AG04449 (cell line): ENCODE data around the gene ERO1B.
"Not testable (repeated sequence)": the region's sequence is repeated elsewhere in the genome, so short reads cannot be mapped to it uniquely, and the experiment has no call there.

Experiments
- CTCF ChIA-PET: fragments of 350-600 bp; formaldehyde crosslinking; extraction: SDS; loops from one replicate; lab custom pipeline; 2021; ENCODE audit warnings: antibody characterized with exemption; lab: Yijun Ruan, JAX
- POLR2A ChIA-PET: fragments of 400-600, 350-600 bp; formaldehyde crosslinking; extraction: SDS; loops from one replicate; lab custom pipeline; 2020; ENCODE audit warnings: antibody characterized with exemption, inconsistent platforms; lab: Yijun Ruan, JAX
- DNase-seq: peaks from one replicate; pipeline ENCODE4 v3.0.0-alpha.2; 2010; ENCODE audit warnings: low read depth, low spot score
- H3K4me3 ChIP-seq: 2 replicates; pipeline ENCODE4 v1.5.1; 2011; ENCODE audit warnings: low read depth, mild to moderate bottlenecking, control low read depth, low read length
- TF ChIP-seq, protein P1 (sequence below): IDR thresholded peaks from one replicate; pipeline ENCODE4 v1.5.1; 2011; ENCODE audit warnings: mild to moderate bottlenecking, moderate library complexity, low read length, control low read depth, inconsistent platforms; ENCODE audit not compliant: insufficient read depth; ENCODE audit errors: missing control alignments

The ERO1B gene

DNA sequence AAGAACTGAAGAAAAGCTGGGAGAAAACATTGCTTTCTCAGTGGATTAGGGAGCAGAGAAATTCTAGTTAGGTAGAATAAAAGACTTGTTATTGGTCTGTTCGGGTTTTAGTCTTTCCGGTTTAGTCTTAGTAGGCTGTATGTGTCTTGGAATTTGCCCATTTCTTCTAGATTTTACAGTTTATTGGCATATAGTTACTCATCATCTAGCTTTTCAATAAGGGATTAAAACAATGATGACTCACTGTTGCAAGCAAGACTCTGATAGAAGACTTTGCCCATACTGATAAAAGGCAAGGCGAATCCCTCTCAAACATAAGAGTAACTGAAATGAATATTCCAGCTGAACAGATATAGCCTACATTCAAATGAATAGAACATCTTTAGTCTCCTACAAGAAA, 77.1 kb downstream of the ERO1B start:
- TF ChIP-seq, protein P1, sequence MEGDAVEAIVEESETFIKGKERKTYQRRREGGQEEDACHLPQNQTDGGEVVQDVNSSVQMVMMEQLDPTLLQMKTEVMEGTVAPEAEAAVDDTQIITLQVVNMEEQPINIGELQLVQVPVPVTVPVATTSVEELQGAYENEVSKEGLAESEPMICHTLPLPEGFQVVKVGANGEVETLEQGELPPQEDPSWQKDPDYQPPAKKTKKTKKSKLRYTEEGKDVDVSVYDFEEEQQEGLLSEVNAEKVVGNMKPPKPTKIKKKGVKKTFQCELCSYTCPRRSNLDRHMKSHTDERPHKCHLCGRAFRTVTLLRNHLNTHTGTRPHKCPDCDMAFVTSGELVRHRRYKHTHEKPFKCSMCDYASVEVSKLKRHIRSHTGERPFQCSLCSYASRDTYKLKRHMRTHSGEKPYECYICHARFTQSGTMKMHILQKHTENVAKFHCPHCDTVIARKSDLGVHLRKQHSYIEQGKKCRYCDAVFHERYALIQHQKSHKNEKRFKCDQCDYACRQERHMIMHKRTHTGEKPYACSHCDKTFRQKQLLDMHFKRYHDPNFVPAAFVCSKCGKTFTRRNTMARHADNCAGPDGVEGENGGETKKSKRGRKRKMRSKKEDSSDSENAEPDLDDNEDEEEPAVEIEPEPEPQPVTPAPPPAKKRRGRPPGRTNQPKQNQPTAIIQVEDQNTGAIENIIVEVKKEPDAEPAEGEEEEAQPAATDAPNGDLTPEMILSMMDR, result no peak
- DNase-seq, result no peak
- CTCF ChIA-PET, result no interaction called here
- no peak overlapping the region for H3K4me3 ChIP-seq
- POLR2A ChIA-PET, result no interaction called here

DNA sequence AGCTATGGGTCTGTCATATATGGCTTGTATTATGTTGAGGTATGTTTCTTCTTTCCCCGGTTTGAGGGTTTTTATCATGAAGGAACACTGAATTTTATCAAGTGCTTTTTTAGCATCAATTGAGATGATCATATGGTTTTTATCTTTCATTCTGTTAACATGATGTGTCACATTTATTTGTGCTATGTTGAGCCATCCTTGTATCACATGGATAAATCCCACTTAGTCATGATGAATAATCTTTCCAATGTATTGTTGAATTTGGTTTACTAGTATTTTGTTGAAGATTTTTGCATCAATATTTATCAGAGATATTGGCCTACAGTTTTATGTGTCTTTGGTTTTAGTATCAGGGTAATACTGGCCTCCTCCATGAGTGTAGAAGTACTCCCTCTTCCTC, 77.7 kb downstream of the ERO1B start:
- DNase-seq, result no peak
- POLR2A ChIA-PET, result no interaction called here
- CTCF ChIA-PET, result no interaction called here
- TF ChIP-seq, protein P1, result no peak
- H3K4me3 ChIP-seq, result no peak overlapping the region

GRCh38 chr1:236201786-236202185, 80.0 kb downstream of the ERO1B start:
- no peak overlapping the region for H3K4me3 ChIP-seq
- no peak for DNase-seq
- ChIA-PET POLR2A (no interaction called here), CTCF (no interaction called here)
- TF ChIP-seq, protein P1, result no peak

- DNase-seq, result no peak
- no peak overlapping the region for H3K4me3 ChIP-seq
- TF ChIP-seq, protein P1, result no peak
- ChIA-PET POLR2A (no interaction called here), CTCF (no interaction called here)
Measured at GRCh38 chr1:236200925-236201324, 80.8 kb downstream of the ERO1B start.

- TF ChIP-seq, protein P1, result no peak
- ChIA-PET CTCF (no interaction called here), POLR2A (no interaction called here)
- DNase-seq, result no peak
- H3K4me3 ChIP-seq, result no peak overlapping the region
Measured at GRCh38 chr1:236193184-236193583, 88.6 kb downstream of the ERO1B start.

GRCh38 chr1:236188084-236188483, 93.7 kb downstream of the ERO1B start:
- POLR2A ChIA-PET, H3K4me3 ChIP-seq, DNase-seq, CTCF ChIA-PET: not testable (repeated sequence)

DNA sequence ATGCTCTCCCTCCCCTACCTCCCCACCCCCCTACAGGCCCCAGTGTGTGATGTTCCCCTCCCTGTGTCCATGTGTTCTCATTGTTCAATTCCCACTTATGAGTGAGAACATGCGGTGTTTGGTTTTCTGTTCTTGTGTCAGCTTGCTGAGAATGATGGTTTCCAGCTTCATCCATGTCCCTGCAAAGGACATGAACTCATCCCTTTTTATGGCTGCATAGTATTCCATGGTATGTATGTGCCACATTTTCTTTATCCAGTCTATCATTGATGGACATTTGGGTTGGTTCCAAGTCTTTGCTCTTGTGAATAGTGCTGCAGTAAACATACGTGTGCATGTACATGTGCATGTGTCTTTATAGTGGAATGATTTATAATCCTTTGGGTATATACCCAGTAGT, 95.3 kb downstream of the ERO1B start:
- CTCF ChIA-PET, DNase-seq, POLR2A ChIA-PET, H3K4me3 ChIP-seq: not testable (repeated sequence)
